A549 (cell line): Measurements from ENCODE around the gene UBN1.

Experiments used
- CBX2 ChIP-seq: fragments of 200-600 bp; sonication (generic); IDR thresholded peaks from 2 replicates; pipeline ENCODE4 v1.6.1; 2016; ENCODE audit warnings: low read depth, mild to moderate bottlenecking, borderline replicate concordance
- CTCF ChIP-seq: fragments of >200 bp; sonication (Bioruptor Twin); formaldehyde crosslinking; IDR thresholded peaks from 3 replicates; pipeline ENCODE4 v1.5.1; 2016
- POLR2A ChIP-seq: IDR thresholded peaks from 2 replicates; pipeline ENCODE4 v1.6.1; 2012; ENCODE audit warnings: mild to moderate bottlenecking, low read length

- no peak for TF ChIP-seq CTCF
- no peak for TF ChIP-seq POLR2A
- no peak for TF ChIP-seq CBX2
Observed at GRCh38 chr16:4925791-4926190, 78.5 kb downstream of the UBN1 start.
